ENCODE measurements around the gene C13orf42.

The C13orf42 gene

DNA sequence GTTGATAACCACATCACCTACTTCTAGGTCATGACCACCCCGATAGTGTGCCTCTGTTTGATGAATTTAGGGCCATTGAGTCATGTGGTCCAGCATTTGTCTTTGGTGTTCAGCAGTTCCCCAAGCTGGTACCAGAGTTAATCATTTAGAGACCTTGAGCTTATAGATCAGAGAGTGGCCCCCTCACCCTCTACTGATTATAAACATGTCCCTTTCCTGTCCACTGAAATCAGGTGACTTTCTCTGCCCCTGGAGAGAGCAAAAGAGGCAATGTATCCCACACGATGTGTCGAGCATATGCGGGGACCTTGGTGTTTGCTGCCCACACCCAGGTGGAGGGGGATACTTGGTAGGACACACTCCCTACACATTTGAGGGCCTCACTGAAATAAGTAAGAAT is 46.3 kb downstream of the C13orf42 start:
- no peak for DNase-seq

DNA sequence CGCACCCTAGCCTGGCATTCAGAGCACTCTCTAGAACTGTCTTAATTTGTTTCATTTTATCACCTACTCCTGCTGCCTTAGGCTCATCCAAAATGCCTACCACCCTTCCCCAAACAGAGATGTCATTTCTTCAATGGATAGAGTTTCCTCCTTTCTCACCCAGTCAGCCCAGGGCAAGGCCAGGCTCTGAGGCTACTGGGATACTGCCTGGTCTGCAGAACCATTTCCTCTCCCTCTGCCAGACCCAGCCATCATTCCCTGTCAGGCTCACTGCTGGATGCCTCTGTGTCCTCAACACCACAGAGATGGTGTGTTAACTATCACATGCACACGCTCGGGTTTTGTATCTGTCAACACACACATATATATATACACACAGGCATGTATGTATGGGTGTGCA is 47.2 kb downstream of the C13orf42 start:
- DNase-seq, result no peak

DNA sequence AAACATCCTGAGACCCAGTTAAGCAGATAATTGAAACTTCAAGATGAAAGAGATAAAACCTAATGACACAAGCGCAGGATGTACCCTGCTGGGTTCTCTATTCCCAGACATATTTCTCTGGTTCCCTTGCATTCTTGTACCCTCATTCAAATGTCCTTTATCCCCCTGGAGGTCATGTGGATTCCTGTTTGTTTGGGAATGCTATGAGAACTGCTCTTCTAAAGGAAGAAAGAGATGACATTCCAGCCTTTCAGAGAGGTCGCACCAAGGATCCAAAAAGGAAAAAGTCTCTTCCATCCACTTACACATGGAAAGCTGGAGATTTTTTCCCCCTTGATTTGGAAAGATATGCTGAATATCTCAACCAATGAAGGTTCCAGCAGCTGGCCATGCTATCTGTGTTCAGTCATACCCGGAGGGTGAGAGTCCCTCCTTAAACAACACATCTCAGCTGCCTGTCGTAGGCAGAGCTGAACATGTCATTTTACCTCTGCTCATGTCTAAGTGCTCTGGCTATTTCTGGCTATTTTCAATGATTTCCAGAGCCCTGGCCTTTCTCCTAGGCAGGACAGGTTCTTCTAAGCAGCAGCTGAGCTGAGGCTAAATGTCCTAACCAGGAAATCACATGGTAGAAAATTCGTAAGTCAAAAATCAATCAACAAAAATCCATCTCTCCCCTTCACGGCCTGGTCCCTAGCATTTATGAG is 52.5 kb downstream of the C13orf42 start:
- DNase-seq, result no peak

DNA sequence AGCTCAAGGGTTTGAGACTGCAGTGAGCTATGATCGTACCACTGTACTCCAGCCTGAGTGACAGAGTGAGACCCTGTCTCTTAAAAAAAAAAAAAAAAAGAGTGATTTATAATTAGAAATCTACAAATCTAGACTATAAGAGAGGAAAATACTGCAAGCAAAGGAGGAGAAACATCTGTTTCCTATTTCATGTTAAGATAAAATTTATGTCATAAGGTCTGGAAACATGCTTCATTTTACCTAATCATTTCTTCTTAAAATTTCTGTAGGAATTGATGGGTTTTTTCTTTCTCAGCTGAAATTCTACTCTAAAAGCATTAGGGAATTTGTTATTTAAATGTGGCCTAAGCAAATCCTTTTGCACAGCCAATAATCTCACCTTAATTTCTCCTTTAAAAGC is 53.2 kb downstream of the C13orf42 start:
- DNase-seq, result no peak

- no peak for DNase-seq
Observed at GRCh38 chr13:51057001-51057400, 54.1 kb downstream of the C13orf42 start.

DNA sequence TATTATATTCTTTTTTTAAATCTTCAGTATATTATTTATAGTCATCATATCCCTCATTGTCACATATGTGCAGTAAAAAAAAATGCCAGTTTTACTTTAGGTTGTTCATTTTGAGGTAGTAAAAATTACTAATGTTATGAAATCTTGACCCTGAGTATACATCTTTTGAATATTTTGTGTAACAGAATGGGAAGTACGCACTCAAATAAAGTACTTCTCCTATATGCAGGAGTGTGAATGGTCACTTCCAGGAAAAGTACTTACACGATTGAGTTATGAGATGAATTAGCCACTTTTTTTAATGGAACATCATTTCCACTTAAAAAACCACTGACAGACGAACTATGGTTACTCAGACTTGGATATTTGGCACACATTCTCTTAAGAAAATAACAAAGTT is 58.5 kb downstream of the C13orf42 start:
- no peak for DNase-seq

GRCh38 chr13:51050021-51050830 is 60.8 kb downstream of the C13orf42 start:
- no peak for DNase-seq

DNA sequence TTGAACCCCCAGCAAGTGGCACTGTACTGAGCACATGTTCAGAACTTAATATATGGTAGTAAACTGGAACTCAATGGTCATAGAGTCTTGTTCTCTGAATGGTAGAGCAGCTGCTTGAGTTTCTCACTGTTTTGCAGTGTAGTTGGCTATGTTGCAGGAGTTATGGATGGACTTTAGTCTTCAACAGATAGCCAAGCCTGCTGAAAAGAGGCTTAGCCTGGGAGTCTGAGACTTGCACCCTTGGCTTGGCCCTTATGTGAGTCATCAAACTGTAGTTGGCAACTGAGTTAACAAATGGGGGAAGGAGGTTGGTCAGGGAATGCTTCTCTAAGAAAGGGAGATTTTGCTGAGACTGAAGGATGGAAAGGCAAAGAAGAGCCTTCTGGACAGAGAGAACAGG is 62.5 kb downstream of the C13orf42 start:
- DNase-seq, result no peak

GRCh38 chr13:51048166-51048461 is 63.0 kb downstream of the C13orf42 start:
- no peak for DNase-seq

- DNase-seq, result no peak
Observed at GRCh38 chr13:51047434-51048165, 63.5 kb downstream of the C13orf42 start.

DNA sequence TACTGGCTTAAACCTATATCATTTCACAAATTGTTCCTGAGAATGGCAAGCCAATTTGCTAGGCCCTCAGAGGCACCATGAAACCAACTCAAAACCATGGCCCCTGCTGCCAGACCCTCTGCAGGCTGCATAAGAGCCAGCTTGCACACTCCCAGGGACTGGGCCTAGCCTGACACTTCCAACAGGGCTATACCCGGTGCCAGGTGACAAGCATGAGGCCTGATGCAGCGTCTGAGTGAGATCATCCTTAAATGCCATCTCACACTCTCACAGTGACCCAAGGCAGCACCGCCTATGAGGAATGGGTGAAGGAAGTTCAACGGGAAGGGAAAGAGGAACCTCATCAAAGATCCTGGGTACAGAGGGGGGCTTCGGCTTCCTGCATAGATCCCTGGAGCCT is 65.6 kb downstream of the C13orf42 start:
- no peak for DNase-seq

DNA sequence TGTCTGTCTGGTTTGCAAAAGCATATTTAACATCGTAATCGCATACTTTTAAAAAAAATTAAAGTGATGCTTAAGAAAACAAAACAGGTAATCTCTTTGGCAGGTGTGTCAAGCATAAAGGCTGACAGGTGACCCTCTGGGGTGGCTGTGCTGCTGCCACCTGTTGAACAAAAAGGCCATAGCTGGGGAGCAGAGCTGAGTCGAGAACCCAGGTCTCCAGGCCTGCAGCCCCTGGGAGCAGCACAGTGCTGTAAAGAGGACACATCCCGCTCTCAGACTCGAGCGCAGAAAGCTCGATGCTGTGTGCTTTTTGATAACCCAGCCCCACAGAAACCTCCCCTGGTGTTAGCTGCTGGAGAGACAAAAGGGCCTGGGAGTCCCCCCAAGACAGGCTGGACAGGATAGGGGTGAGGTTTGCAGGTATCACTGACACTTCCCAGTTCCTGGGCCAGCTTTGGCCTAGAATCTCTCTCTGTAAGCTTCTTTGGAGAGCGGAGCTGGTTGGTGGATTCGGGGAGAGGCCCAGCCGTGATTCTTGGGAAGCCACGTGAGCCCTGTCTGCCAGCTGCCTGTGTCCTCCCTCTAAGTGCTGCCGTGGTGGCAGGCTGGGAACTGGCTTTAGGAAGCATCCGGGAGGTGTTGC is 66.9 kb downstream of the C13orf42 start:
- no peak for DNase-seq

DNA sequence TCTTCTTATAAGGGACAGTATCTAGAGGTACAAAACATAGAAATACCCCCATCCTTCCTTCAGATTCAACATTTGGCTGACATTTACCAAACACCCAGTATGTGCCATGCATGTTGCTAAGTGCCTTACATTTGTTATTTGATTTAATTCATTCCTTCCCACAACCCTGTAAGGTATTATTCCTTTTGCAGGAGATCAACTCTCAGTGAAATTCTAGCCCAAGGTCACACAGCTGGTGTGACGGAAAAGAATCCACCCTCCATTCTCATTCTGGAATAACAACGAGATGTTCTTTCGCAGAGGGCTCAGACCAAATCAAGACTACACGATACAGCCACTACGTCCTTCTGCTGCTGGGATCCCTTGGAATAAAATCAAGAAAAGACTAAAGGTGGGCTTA is 67.8 kb downstream of the C13orf42 start:
- DNase-seq, result no peak

DNA sequence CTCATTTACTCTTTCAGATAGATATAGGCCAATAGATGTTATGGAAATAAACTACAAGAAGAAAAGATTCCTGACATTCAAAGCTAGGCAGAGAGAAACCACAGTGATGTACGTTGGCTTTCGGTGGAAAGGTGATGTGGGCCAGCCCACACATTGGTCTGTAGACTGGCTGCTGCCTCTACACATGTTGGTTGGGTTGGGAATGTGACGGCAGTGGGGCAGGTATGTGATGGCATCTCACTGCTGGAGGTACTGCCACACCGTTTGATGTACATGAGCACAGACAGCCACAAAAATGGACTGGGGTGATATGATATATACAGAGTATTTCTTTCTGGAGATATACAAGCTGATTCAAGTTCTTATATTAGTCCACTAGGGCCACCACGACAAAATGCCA is 69.4 kb downstream of the C13orf42 start:
- DNase-seq, result no peak

DNA sequence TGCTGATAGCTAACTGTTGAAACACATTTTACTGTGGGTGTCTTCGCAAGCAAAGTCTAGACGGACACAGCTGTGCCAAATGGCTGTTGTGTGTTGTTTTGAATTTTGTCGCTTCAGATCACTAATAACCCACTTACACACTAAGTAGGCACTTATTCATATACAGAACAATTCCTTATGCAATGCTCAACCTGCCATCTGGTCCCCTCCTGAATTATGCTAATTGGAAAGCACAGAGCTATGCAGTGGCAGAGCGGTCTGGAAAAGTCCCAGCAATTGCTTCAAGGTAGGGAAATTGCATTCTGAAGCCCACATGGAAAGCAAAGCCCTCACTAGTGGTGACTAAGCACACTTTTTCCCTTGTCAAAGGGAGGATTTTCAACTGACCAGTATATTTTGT is 69.9 kb downstream of the C13orf42 start:
- DNase-seq, result no peak

- DNase-seq, result no peak
Observed at GRCh38 chr13:51040431-51040830, 70.6 kb downstream of the C13orf42 start.

GRCh38 chr13:51036418-51036817 is 74.7 kb downstream of the C13orf42 start:
- no peak for DNase-seq

- DNase-seq, result peak; percentile 40
Observed at GRCh38 chr13:51035978-51036377, 75.1 kb downstream of the C13orf42 start.

GRCh38 chr13:51035469-51035868 is 75.6 kb downstream of the C13orf42 start:
- no peak for DNase-seq

DNA sequence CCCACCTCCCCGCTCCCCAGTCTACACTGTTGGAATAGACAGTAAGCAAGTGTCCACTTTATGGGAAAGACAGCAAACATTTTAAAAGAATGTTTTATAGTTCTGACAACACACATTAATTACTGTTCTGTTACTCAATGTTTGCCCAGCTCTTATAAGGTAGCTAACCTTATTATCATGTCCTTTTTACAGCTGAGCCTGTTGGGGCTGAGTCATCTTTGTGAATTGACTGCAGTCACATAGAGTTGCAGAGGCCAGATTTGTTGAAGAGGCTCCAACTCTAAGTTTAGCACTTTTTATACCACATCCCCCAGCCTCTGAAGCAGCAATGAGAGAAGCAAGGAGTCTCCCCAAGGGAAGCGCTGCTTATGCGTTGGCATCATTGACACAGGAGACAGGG is 76.2 kb downstream of the C13orf42 start:
- DNase-seq, result peak; percentile 78

- DNase-seq, result peak; percentile 41
Observed at GRCh38 chr13:51033421-51034185, 77.5 kb downstream of the C13orf42 start.

GRCh38 chr13:51032831-51033230 is 78.2 kb downstream of the C13orf42 start:
- DNase-seq, result no peak

Data from NCI-H2081 treated with DMSO at 0.1 percent for 48 hours (cell line).